GM10847 (cell line): ENCODE measurements around the gene HPDL.

Source experiments
- POLR2A ChIP-seq: IDR thresholded peaks from 2 replicates; pipeline ENCODE4 v1.6.1; 2011; ENCODE audit not compliant: insufficient read length; ENCODE audit errors: extremely low read depth

HPDL gene

GRCh38 chr1:45340816-45341466, 14.2 kb downstream of the HPDL start:
- TF ChIP-seq POLR2A: no peak

DNA sequence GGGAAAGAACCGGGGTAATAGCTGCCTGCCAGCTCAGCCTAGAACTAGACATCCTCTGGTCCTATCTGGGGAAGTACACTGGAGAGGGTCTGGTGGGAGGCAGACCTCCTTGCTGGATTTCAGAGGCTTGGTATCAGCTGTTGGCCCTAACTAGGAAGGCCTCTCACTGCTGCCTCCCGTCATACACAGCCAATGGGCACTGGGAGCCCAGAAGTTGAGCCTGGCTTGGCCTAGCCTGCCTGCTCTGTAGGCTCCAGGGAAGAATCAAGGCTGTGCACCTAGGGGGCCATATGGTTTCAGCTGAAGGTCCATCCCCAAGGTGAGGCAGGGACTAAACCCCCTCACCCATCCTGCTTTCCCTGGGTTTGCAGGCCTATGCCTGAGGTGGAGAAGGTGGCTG, 17.8 kb downstream of the HPDL start:
- TF ChIP-seq POLR2A: no peak

GRCh38 chr1:45345014-45345413, 18.3 kb downstream of the HPDL start:
- TF ChIP-seq POLR2A: no peak

- no peak for TF ChIP-seq POLR2A
Measured at GRCh38 chr1:45346473-45346872, 19.8 kb downstream of the HPDL start.

- TF ChIP-seq POLR2A: no peak
Measured at GRCh38 chr1:45348020-45348419, 21.3 kb downstream of the HPDL start.

DNA sequence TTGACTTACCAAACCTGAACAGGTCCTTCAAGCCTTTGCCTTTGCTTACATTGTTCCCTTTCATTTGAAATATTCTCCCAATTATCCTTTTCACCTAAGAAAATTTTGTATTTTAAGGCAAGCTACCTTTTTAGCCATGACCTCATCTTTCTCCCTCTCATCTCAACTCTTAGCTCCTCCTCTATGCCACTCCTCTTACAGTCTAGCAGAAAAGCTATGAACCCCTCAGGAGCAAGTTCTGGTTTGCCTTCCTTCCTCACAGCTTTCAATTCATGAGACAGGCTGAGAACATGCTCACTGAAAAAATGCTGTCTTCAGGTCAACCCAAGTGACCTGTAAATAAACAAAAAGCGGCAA, 21.9 kb downstream of the HPDL start:
- TF ChIP-seq POLR2A: no peak

- TF ChIP-seq POLR2A: no peak
Measured at GRCh38 chr1:45348966-45349677, 22.4 kb downstream of the HPDL start.

GRCh38 chr1:45351508-45351907, 24.8 kb downstream of the HPDL start:
- no peak for TF ChIP-seq POLR2A

DNA sequence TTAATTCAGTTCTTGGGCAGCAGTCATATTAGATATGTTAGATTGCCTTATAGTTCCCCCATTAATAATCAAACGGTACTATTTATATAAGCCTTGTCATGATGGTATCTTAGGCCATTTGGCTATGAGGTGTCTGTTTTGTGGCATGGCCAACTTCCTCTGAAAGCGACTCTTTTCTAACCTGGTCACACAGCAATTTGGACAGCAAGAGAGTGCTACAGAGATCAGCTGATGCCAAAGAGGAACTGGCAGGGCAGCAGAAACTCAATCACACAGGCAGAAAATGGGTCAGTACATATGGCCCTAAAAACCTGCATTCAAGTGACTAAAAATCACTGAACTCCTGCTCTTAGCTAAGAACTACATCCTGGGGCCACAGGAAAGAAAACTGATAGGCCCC, 27.0 kb downstream of the HPDL start:
- TF ChIP-seq POLR2A: no peak

- no peak for TF ChIP-seq POLR2A
Measured at GRCh38 chr1:45354838-45355237, 28.1 kb downstream of the HPDL start.

- no peak for TF ChIP-seq POLR2A
Measured at GRCh38 chr1:45355683-45356082, 29.0 kb downstream of the HPDL start.

DNA sequence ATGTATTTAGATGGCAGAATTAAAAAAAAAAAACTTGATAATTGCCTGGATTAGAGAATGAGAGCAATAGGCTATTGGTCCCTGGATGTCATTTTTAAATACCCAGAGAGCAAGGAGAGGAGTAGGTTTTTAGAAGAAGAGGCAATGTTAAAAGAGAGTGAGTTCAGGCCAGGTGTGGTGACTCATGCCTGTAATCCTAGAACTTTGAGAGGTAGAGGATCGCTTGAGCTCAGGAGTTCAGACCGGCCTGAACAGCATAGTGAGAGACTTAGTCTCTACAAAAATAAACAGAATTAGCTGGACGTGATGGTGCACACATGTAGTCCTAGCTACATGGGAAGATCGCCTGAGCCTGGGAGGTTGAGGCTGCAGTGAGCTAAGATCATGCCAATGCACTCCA, 29.5 kb downstream of the HPDL start:
- no peak for TF ChIP-seq POLR2A

DNA sequence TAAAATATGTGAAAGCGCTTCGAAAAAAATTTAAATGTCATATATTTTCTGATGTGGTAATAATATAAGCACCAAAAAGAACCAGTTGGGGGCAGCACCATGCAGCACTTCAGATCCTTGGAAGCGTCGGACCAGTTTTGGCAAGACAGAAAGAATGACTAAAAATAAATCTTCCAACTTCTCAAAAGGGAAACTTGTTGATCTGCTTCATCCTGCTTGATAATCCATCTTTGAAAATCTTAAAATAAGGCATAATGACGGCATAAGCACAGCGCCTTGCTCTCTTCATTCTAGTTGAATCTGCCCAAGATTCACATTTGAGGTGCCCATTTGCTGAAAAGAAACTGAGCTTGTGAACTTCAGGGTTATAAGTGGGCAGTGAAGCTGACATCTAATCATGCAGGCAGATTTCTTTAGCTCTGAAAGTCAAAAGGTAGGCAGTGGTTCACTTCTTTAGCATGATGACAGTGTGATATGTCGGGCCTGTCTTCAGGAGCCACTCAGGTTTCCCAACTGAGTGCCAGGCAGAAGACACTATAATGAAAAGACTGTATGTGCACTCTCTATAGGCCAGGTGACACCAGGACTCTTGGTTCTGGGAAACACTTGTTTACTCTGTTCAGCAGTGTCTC, 33.3 kb downstream of the HPDL start:
- no peak for TF ChIP-seq POLR2A

- no peak for TF ChIP-seq POLR2A
Measured at GRCh38 chr1:45364294-45364693, 37.6 kb downstream of the HPDL start.

- no peak for TF ChIP-seq POLR2A
Measured at GRCh38 chr1:45365051-45365450, 38.4 kb downstream of the HPDL start.

DNA sequence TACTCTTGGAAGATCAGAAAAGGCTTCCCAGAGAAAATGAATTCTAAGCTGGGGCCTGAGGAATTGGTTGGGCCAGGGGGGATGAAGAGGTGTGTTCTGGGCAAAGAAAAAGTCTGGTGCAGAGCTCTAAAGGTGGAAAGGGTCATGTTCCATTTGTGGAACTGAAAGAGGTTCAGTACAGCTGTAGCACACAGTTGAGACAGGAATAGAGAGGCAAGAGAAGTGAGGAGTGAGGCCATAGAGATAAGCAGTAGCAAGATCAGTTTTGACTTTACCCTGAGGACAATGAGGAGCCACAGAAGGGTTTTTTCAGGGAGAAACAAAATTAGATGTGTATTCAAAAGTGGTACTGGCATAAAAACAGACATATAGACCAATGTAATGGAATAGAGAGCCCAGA, 43.9 kb downstream of the HPDL start:
- TF ChIP-seq POLR2A: no peak
